HCT116 (cell line): ENCODE measurements around the gene ILDR1. TPM values are rescaled to one million over a fixed set of nuclear protein-coding genes. Genes with fewer than 3 reads are reported as not detected.

ENCODE experiments used
- ATAC-seq: fragments of 200-7000 bp; cut with Tn5 transposase; 2 replicates; pipeline ENCODE4 v1.9.1; 2020; ENCODE audit warnings: mild to moderate bottlenecking, moderate library complexity
- BruUV-seq: library from RNA; stranded (reverse); fragments of 400-500 nt; replicated peaks from 2 replicates; lab custom pipeline; 2021; lab: Mats Ljungman, UMichigan
- CTCF ChIA-PET: fragments of 300-600 bp; sonication (Branson Sonifier 250); formaldehyde crosslinking; loops from one replicate; lab custom pipeline; 2021; ENCODE audit warnings: antibody characterized with exemption; lab: Charles Lee
- POLR2A ChIA-PET: fragments of 300-600, 350-600 bp; sonication (Branson Sonifier 250); formaldehyde crosslinking; loops from one replicate; lab custom pipeline; 2021; ENCODE audit warnings: antibody characterized with exemption; lab: Charles Lee
- RAD21 ChIA-PET, 2 experiments: fragments of 300-600 bp; sonication (Branson Sonifier 250); formaldehyde crosslinking; loops; one replicate each; lab custom pipeline; 2023; ENCODE audit warnings: low total read pairs in 2 of 2; ENCODE audit not compliant: uncharacterized antibody in 2 of 2, unreplicated experiment in 2 of 2, low non-redundant PET in 1 of 2; lab: Charles Lee
- DNase-seq: peaks from one replicate; pipeline ENCODE4 v3.0.0-alpha.2; 2010; ENCODE audit warnings: low read depth, low spot score
- H2AFZ ChIP-seq: fragments of 200-600 bp; shearing (Covaris generic), sonication (generic); 2 replicates; pipeline ENCODE4 v1.6.1; 2017; ENCODE audit warnings: low read depth, mixed run types, mixed read lengths, antibody characterized with exemption, low read length; ENCODE audit not compliant: poor library complexity, severe bottlenecking
- H3K27ac ChIP-seq: 2 replicates; pipeline ENCODE4 v1.5.1; 2012; ENCODE audit warnings: low read depth, low read length
- H3K27me3 ChIP-seq: fragments of 200-600 bp; sonication (generic); 2 replicates; pipeline ENCODE4 v1.6.1; 2016; ENCODE audit warnings: mixed run types, low read length, mixed read lengths; ENCODE audit not compliant: insufficient read depth
- H3K36me3 ChIP-seq, 2 experiments: fragments of 200-500 bp in 1 of 2; fragments of 200-600 bp in 1 of 2; sonication (Bioruptor generic) in 1 of 2; sonication (generic) in 1 of 2; 2 replicates each; pipeline versions ENCODE4 v1.5.1 to v1.6.1; 2014 to 2016; ENCODE audit warnings: low read length in 2 of 2, inconsistent platforms in 1 of 2, mixed read lengths in 1 of 2, mixed run types in 1 of 2; ENCODE audit not compliant: insufficient read depth in 2 of 2, control insufficient read depth in 1 of 2
- H3K4me1 ChIP-seq, 2 experiments: fragments of 200-600 bp in 1 of 2; sonication (generic) in 1 of 2; 2 replicates each; pipeline versions ENCODE4 v1.5.1 to v1.6.1; 2012 to 2017; ENCODE audit warnings: low read length in 2 of 2, inconsistent platforms in 1 of 2, mild to moderate bottlenecking in 1 of 2, mixed read lengths in 1 of 2, mixed run types in 1 of 2, moderate library complexity in 1 of 2; ENCODE audit not compliant: insufficient read depth in 2 of 2, control insufficient read depth in 1 of 2
- H3K4me2 ChIP-seq: fragments of 200-600 bp; sonication (generic); 2 replicates; pipeline ENCODE4 v1.6.1; 2017; ENCODE audit warnings: mixed run types, low read length, mixed read lengths
- H3K4me3 ChIP-seq, 2 experiments: fragments of 200-600 bp in 1 of 2; sonication (generic) in 1 of 2; replicated peaks in 1 of 2; 2 replicates each; pipeline ENCODE4 v1.5.1; 2011 to 2016; ENCODE audit warnings: low read length in 2 of 2, control low read depth in 1 of 2, low read depth in 1 of 2, mild to moderate bottlenecking in 1 of 2, mixed read lengths in 1 of 2, mixed run types in 1 of 2
- H3K79me2 ChIP-seq: fragments of 200-600 bp; sonication (generic); 2 replicates; pipeline ENCODE4 v1.6.1; 2017; ENCODE audit warnings: mild to moderate bottlenecking, mixed run types, low read length, moderate library complexity, mixed read lengths; ENCODE audit not compliant: insufficient read depth
- H3K9ac ChIP-seq: fragments of 200-600 bp; sonication (generic); 2 replicates; pipeline ENCODE4 v1.6.1; 2016; ENCODE audit warnings: low read length, mixed read lengths
- H3K9me2 ChIP-seq: fragments of 200-600 bp; sonication (generic), shearing (Covaris generic); 2 replicates; pipeline ENCODE4 v1.6.1; 2017; ENCODE audit warnings: mixed run types, mild to moderate bottlenecking, moderate library complexity; ENCODE audit not compliant: insufficient read depth
- H3K9me3 ChIP-seq, 2 experiments: fragments of 200-500 bp in 1 of 2; fragments of 200-600 bp in 1 of 2; sonication (Bioruptor generic) in 1 of 2; sonication (generic) in 1 of 2; 2 replicates each; pipeline ENCODE4 v1.6.1; 2014 to 2017; ENCODE audit warnings: low read length in 2 of 2, mixed read lengths in 2 of 2, inconsistent platforms in 1 of 2, low read depth in 1 of 2, mild to moderate bottlenecking in 1 of 2, mixed run types in 1 of 2, moderate library complexity in 1 of 2; ENCODE audit not compliant: control insufficient read depth in 1 of 2, insufficient read depth in 1 of 2
- H4K20me1 ChIP-seq: fragments of 200-600 bp; sonication (generic), shearing (Covaris generic); 2 replicates; pipeline ENCODE4 v1.6.1; 2017; ENCODE audit warnings: mixed run types, mild to moderate bottlenecking, moderate library complexity; ENCODE audit not compliant: insufficient read depth
- EZH2 ChIP-seq: fragments of 200-600 bp; sonication (generic); IDR thresholded peaks from 2 replicates; pipeline ENCODE4 v1.6.1; 2017; ENCODE audit warnings: antibody characterized with exemption, mixed run types
- EZH2phosphoT487 ChIP-seq: fragments of 200-600 bp; IDR thresholded peaks from 2 replicates; pipeline ENCODE4 v1.6.1; 2018; ENCODE audit warnings: antibody characterized with exemption, borderline replicate concordance
- JUND ChIP-seq: IDR thresholded peaks from 2 replicates; pipeline ENCODE4 v1.6.1; 2012
- POLR2AphosphoS5 ChIP-seq: IDR thresholded peaks from 2 replicates; pipeline ENCODE4 v1.6.1; 2011; ENCODE audit warnings: mild to moderate bottlenecking, low read depth, low read length, moderate library complexity
- RAD21 ChIP-seq: IDR thresholded peaks from 2 replicates; pipeline ENCODE4 v1.6.1; 2012; ENCODE audit warnings: low read depth, mild to moderate bottlenecking
- REST ChIP-seq: IDR thresholded peaks from 2 replicates; pipeline ENCODE4 v1.6.1; 2012; ENCODE audit warnings: low read depth
- SIN3A ChIP-seq: IDR thresholded peaks from 2 replicates; pipeline ENCODE4 v1.6.1; 2012; ENCODE audit warnings: low read depth
- TCF7L2 ChIP-seq: IDR thresholded peaks from 2 replicates; pipeline ENCODE4 v1.7.0; 2011; ENCODE audit warnings: borderline replicate concordance, inconsistent platforms; ENCODE audit not compliant: insufficient read depth, insufficient read length; ENCODE audit errors: extremely low read depth
- ZBTB33 ChIP-seq: IDR thresholded peaks from 2 replicates; pipeline ENCODE4 v1.6.1; 2011; ENCODE audit warnings: mild to moderate bottlenecking, low read length, moderate library complexity; ENCODE audit not compliant: insufficient replicate concordance; ENCODE audit errors: extremely low read depth
- intact Hi-C: fragments of 100-400 bp; cut with micrococcal nuclease; formaldehyde crosslinking; loops from 2 replicates; pipeline ENCODE4 v1.10.0; 2022
- total RNA-seq: library from RNA; stranded (reverse); gene quantifications from one replicate; pipeline ENCODE4 v1.2.1, GENCODE V29; 2021; ENCODE audit not compliant: unreplicated experiment

The ILDR1 gene
- total RNA-seq, 1 experiment from 2014 or later: 2.9 TPM

GRCh38 chr3:122030381-122031122 is 8.5 kb upstream of the ILDR1 start:
- no peaks in the 10 kb centered on the region for H3K4me1 ChIP-seq
- H3K27ac ChIP-seq: no peak overlapping the region
- no peak overlapping the region for H2AFZ ChIP-seq
- POLR2A ChIA-PET: interaction anchor here (1.2 kb wide), 1 partner anchor 9 kb away, joined by 3 read pairs; the partner anchor contains the start of gene ILDR1
- no peaks in the 10 kb centered on the region for H4K20me1 ChIP-seq
- H3K27me3 ChIP-seq: no peaks in the 10 kb centered on the region
- no peak overlapping the region for H3K4me3 ChIP-seq
- RAD21 ChIA-PET: no interaction called here
- TF ChIP-seq REST (no peak), SIN3A (no peak), EZH2phosphoT487 (no peak), POLR2AphosphoS5 (no peak), ZBTB33 (no peak), TCF7L2 (no peak), JUND (no peak), EZH2 (no peak), RAD21 (no peak)
- BruUV-seq: no TSS peak
- intact Hi-C loops: no loop called here
- H3K9me2 ChIP-seq: peaks cover 3% of the 10 kb centered on the region
- H3K4me2 ChIP-seq: no peak overlapping the region
- H3K36me3 ChIP-seq: no peaks in the 10 kb centered on the region
- no peaks in the 10 kb centered on the region for H3K79me2 ChIP-seq
- CTCF ChIA-PET: no interaction called here
- no peak for ATAC-seq
- H3K9ac ChIP-seq: no peak overlapping the region
- DNase-seq: no peak
- no peaks in the 10 kb centered on the region for H3K9me3 ChIP-seq
